ENCODE measurements around the gene UBE2E3.

DNA sequence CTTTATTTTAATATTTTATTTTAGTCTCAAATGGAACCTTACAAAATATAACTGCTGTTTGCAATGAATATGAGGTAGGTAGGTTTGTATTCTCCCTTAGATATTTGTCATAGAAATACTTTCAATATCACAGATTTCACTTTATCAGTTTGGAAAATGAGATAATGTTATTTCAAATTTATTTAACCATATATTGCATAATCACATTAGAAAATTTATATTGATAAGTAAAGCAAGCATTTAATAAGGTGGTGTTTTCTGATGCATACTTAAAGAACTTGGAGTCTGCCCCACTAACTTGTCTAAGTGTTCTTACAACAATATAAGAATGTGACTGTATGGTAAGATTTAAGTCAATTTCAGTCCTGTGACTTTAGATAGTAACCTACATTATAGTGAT is 85.1 kb downstream of the UBE2E3 start:
- TF ChIP-seq CREM (CRISPR knock-in tag; IDR thresholded peaks at IDR 0.05) = no peak
- no peak for TF ChIP-seq ATF3 (CRISPR knock-in tag; conservative IDR thresholded peaks at IDR 0.05)
